BE2C (cell line): Measurements from ENCODE around the gene ZNF362.

ENCODE experiments used
- DNase-seq: peaks from one replicate; pipeline ENCODE4 v3.0.0-alpha.2; 2020
- H3K27me3 ChIP-seq: fragments of 250-450 bp; sonication (Bioruptor Pico); 2 replicates; pipeline ENCODE4 v1.5.1; 2020; ENCODE audit warnings: mild to moderate bottlenecking
- H3K36me3 ChIP-seq: fragments of 250-450 bp; sonication (Bioruptor Pico); 2 replicates; pipeline ENCODE4 v1.5.1; 2020; ENCODE audit warnings: mild to moderate bottlenecking
- H3K4me1 ChIP-seq: fragments of 250-450 bp; sonication (Bioruptor Pico); 2 replicates; pipeline ENCODE4 v1.5.1; 2020
- H3K4me3 ChIP-seq: 2 replicates; pipeline ENCODE4 v1.5.1; 2011; ENCODE audit warnings: low read depth, low read length
- H3K9me3 ChIP-seq: fragments of 250-450 bp; sonication (Bioruptor Pico); 2 replicates; pipeline ENCODE4 v1.5.1; 2020
- TF ChIP-seq, protein P1 (sequence below): IDR thresholded peaks from 2 replicates; pipeline ENCODE4 v1.5.1; 2012; ENCODE audit warnings: mild to moderate bottlenecking, low read depth, low read length

The ZNF362 gene

GRCh38 chr1:33335020-33335419 is 78.7 kb downstream of the ZNF362 start:
- H3K9me3 ChIP-seq, result no peaks in the 10 kb centered on the region
- H3K4me3 ChIP-seq, result no peak overlapping the region
- peaks cover 5% of the 10 kb centered on the region for H3K36me3 ChIP-seq
- TF ChIP-seq, protein P1, sequence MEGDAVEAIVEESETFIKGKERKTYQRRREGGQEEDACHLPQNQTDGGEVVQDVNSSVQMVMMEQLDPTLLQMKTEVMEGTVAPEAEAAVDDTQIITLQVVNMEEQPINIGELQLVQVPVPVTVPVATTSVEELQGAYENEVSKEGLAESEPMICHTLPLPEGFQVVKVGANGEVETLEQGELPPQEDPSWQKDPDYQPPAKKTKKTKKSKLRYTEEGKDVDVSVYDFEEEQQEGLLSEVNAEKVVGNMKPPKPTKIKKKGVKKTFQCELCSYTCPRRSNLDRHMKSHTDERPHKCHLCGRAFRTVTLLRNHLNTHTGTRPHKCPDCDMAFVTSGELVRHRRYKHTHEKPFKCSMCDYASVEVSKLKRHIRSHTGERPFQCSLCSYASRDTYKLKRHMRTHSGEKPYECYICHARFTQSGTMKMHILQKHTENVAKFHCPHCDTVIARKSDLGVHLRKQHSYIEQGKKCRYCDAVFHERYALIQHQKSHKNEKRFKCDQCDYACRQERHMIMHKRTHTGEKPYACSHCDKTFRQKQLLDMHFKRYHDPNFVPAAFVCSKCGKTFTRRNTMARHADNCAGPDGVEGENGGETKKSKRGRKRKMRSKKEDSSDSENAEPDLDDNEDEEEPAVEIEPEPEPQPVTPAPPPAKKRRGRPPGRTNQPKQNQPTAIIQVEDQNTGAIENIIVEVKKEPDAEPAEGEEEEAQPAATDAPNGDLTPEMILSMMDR, result no peak
- no peak for DNase-seq
- H3K27me3 ChIP-seq, result no peaks in the 10 kb centered on the region
- H3K4me1 ChIP-seq, result no peaks in the 10 kb centered on the region

DNA sequence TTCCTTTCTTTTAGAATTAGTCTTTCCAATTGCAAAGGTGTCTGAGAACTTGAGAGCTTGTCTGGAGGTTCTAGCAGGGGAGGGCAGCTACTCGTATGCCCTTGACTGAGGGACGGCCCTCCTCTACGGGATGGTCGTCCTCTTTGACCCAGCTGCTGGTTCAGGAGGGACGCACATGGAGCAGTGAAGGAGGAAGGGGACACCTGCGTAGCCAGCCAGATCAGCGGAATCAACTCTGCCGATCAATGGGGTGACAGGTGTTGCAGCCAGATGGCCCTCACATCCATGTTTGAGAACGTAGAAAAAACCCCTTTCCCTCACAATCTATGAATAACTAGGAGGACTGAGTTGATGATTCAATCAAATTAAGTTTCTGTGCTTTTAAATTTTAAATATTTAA is 80.3 kb downstream of the ZNF362 start:
- no peaks in the 10 kb centered on the region; the same call in none of the 2 replicates for H3K36me3 ChIP-seq
- DNase-seq, result no peak
- H3K4me1 ChIP-seq, result no peaks in the 10 kb centered on the region
- TF ChIP-seq, protein P1, result no peak
- no peak overlapping the region for H3K4me3 ChIP-seq
- H3K9me3 ChIP-seq, result no peaks in the 10 kb centered on the region
- H3K27me3 ChIP-seq, result no peaks in the 10 kb centered on the region

DNA sequence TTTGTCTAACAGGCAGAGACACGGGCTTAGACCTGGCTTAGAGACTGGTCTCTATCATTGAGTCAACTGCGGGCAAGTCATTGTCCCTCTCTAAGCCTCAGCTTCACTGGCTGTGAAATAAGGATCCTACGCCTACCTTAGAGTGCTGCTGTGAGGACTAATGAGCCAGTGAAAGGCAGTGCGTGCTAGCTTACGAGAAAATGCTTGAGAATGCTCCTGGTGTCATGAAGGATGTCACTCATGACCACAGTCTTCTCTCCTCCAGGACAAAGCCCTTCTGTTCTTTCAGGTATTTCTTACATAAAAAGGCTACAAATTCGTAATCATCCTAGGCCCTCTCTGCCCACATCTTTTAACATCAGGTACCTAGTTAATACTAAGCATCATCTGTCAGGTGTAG is 81.1 kb downstream of the ZNF362 start:
- Histone ChIP-seq H3K27me3 (no peaks in the 10 kb centered on the region), H3K9me3 (no peaks in the 10 kb centered on the region), H3K4me3 (no peak overlapping the region), H3K36me3 (no peaks in the 10 kb centered on the region; the same call in none of the 2 replicates), H3K4me1 (peaks cover 6% of the 10 kb centered on the region; the same call in 1 of the 2 replicates)
- no peak for DNase-seq
- TF ChIP-seq, protein P1, result no peak

DNA sequence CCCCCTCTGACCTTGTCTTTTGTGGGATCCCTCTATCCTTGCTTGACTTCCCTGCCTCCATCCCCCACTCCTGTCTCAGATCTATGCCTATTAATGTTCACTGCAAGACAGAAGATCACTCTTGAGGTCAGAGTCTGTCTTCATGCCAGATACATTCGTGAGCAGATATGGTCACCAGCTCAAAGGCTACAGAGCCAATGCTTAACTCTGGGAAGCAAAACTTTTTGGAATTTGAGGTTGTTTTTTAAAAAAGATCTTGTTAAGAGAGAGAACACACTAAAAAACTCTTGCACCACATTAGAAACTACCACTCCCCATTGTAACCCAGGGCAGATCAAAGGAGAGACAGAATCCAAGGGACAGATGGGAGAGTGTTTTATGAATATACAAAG is 81.8 kb downstream of the ZNF362 start:
- Histone ChIP-seq H3K4me3 (no peak overlapping the region), H3K9me3 (no peaks in the 10 kb centered on the region), H3K27me3 (no peaks in the 10 kb centered on the region), H3K4me1 (peaks cover 9% of the 10 kb centered on the region; the same call in 1 of the 2 replicates), H3K36me3 (no peaks in the 10 kb centered on the region; the same call in none of the 2 replicates)
- DNase-seq, result no peak
- TF ChIP-seq, protein P1, result no peak

DNA sequence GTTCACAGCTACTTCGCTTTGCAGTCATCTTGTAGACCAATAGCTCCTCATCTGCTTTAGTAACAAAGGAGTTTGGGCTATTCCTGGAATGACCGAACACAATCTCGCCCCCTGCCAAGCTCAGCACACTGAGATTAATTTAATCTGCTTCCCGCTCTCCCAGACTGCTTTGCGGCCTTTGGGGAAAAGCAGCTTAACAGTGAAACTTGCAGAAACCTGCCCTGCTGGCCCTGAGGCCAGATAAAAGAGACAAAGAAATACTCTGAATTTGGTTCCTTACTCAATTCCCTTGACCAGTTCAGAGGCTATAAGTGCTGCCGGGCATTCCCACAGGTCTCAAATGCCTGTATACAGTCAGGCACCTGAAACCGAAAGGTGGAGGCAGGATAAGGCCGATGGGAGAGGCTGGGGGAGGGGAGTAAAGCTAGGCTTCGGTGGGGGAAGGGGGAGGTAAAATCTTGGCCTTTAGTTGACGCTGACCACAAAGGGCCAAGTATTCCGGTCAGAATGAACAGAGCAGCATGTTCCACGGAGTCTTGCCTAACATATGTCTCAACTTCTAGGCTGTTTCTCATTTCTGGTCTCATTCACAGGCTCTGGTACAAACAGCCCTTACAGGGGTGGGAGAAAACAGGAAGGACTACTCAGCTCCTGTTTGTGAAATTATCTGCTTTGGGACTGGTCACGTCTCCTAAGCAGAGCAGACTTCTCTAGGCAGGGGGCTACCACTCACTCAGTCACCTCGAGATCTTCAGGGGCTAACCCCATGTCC is 82.3 kb downstream of the ZNF362 start:
- H3K36me3 ChIP-seq, result no peaks in the 10 kb centered on the region; the same call in 1 of the 2 replicates
- no peak overlapping the region for H3K4me3 ChIP-seq

GRCh38 chr1:33339413-33339812 is 83.1 kb downstream of the ZNF362 start:
- no peak for DNase-seq
- H3K9me3 ChIP-seq, result no peaks in the 10 kb centered on the region
- no peaks in the 10 kb centered on the region for H3K27me3 ChIP-seq
- peaks cover 9% of the 10 kb centered on the region; the same call in 1 of the 2 replicates for H3K4me1 ChIP-seq
- no peaks in the 10 kb centered on the region; the same call in 1 of the 2 replicates for H3K36me3 ChIP-seq
- H3K4me3 ChIP-seq, result no peak overlapping the region
- TF ChIP-seq, protein P1, result no peak

More for the DNA sequence above, 82.3 kb downstream of the ZNF362 start:
- Histone ChIP-seq H3K4me1 (peaks cover 9% of the 10 kb centered on the region; the same call in 1 of the 2 replicates), H3K9me3 (no peaks in the 10 kb centered on the region), H3K27me3 (no peaks in the 10 kb centered on the region)
- no peak for DNase-seq
- TF ChIP-seq, protein P1, result no peak
